ENCODE data around the gene HOXB3. TPM values are rescaled to one million over a fixed set of nuclear protein-coding genes. Genes with fewer than 3 reads are reported as not detected.

The HOXB3 gene
- total RNA-seq, 4 donors from 2014 or later: 10.6 to 30.0 (median 18.0) TPM

DNA sequence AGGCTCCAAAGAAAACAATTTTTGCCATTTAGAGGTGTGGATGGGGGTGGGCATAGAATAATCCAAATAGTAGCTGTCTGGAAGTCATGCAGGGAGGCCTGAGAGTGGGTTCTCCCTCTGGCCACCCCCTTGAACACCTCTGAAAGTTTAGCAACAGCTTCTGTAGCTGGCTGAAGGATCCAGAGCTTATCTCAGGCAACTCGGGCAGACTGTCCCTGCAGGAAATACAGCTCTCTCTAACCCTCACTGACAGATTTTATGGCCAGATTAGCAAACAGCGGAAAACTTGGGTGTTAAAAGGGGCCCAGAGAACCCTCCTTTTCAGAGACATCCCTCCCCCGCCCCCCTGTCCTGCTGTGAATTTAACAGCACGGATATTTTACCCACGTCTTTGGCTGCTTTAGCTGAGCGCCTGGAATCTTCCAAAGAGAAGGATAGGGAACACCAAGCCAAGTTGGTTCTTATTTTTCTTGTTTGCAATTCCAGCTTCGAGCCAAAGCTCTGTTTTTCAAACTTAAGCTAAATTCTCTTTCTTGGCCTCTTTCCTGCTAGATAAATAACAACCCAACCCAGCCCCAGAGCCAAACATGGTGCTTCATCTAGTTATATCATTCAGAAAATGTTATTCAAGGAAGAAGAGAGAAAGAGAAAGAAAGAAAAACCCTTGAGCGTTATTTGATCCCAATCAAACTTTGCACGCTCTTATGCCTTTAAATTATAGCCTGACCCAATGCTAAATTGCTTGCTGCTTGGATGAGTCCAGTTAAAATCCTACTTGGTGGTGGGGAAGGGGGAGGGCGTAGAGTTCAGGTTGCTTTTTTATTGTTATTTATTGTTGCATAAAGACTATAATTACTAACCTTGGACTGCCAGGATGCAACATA, 42.9 kb downstream of the HOXB3 start:
- peak; percentile 75 to 81 for DNase-seq
- Histone ChIP-seq H3K9me3 (no peaks in the 10 kb centered on the region), H3K27me3 (no peaks in the 10 kb centered on the region), H3K27ac (peak overlapping the region; percentile 93 to 97), H3K4me1 (peaks cover 12 to 17% of the 10 kb centered on the region in 2 donors), H3K36me3 (no peaks in the 10 kb centered on the region), H3K4me3 (peak overlapping the region; percentile 0 to 15)
- intact Hi-C loops (cut with DNase I; ENCODE audit: low total_unique reads): no loop called here
- TF ChIP-seq POLR2A (IDR thresholded peaks at IDR 0.05): no peak
- TF ChIP-seq, protein P1, sequence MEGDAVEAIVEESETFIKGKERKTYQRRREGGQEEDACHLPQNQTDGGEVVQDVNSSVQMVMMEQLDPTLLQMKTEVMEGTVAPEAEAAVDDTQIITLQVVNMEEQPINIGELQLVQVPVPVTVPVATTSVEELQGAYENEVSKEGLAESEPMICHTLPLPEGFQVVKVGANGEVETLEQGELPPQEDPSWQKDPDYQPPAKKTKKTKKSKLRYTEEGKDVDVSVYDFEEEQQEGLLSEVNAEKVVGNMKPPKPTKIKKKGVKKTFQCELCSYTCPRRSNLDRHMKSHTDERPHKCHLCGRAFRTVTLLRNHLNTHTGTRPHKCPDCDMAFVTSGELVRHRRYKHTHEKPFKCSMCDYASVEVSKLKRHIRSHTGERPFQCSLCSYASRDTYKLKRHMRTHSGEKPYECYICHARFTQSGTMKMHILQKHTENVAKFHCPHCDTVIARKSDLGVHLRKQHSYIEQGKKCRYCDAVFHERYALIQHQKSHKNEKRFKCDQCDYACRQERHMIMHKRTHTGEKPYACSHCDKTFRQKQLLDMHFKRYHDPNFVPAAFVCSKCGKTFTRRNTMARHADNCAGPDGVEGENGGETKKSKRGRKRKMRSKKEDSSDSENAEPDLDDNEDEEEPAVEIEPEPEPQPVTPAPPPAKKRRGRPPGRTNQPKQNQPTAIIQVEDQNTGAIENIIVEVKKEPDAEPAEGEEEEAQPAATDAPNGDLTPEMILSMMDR (IDR thresholded peaks at IDR 0.05): peak in 1 of 4 experiments; percentile 3

DNA sequence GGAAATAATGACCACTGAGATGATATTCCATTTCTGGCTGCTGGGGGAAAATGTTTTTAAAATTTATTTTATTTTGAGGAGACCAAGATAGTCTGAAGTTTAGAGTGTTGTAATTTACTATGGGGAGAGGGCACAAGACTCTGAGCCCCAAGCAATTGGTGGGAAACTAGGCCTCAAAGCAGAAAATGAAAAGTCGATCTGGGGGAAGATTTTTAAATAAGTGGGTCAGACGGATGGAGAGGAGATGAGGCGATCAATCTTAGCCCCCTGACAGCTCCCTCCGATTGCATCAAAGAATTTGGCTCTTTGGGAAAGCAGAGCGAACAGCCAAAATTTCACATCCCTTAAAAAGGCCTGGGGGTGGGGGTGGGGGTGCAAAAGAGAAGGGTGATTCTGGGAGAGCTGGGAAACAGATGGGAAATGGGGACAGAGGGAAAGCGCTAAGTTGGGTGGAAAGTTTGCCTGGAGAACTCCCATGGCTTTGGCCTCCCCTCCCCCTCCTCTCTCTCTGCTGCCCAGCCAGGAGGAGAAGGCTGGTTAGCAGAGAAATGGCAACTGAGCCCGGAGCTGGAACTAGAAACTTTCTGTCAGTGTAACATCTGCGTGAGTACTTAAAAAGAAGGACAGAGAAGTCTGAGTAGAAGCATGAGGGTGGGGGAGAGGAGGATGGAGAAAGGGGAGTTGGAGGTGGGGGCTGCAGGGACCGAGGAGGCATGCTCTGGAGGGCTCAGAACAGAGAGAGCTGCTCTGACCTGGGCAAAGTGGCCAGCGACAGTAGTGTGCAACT, 43.7 kb downstream of the HOXB3 start:
- Histone ChIP-seq H3K27ac (peak overlapping the region; percentile 93 to 97), H3K4me1 (peaks cover 12 to 17% of the 10 kb centered on the region in 2 donors), H3K36me3 (no peaks in the 10 kb centered on the region), H3K27me3 (no peaks in the 10 kb centered on the region), H3K4me3 (peak overlapping the region in 1 of 2 donors; percentile 15), H3K9me3 (no peaks in the 10 kb centered on the region)
- intact Hi-C loops (cut with DNase I; ENCODE audit: low total_unique reads): no loop called here
- no peak for TF ChIP-seq POLR2A (IDR thresholded peaks at IDR 0.05)
- TF ChIP-seq, protein P1 (IDR thresholded peaks at IDR 0.05): no peak
- DNase-seq: peak in 1 of 2 donors; percentile 62

DNA sequence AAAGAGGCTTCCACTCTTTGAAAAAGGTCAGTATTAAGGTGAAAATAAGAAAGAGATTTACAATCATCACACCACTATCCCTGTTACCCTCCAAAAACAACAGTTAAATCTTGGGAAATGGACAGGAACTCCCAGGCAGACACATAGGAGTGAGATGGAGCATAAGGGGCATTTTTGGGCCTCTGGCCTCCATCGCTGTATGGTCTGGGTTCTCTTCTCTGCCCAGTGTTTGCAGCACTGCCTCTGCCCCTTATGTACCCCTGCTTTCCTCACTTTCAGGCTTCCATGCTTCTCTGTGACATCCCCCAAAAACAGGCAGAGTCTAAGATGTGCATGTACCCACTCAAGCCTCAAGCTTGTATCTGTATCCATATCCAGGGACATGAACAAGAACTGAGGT, 44.5 kb downstream of the HOXB3 start:
- TF ChIP-seq, protein P1 (IDR thresholded peaks at IDR 0.05): no peak
- no peak for TF ChIP-seq POLR2A (IDR thresholded peaks at IDR 0.05)
- intact Hi-C loops (cut with DNase I; ENCODE audit: low total_unique reads): no loop called here
- Histone ChIP-seq H3K27me3 (no peaks in the 10 kb centered on the region), H3K4me1 (peaks cover 12 to 17% of the 10 kb centered on the region in 2 donors), H3K4me3 (no peak overlapping the region), H3K9me3 (no peaks in the 10 kb centered on the region), H3K36me3 (no peaks in the 10 kb centered on the region), H3K27ac (peak overlapping the region; percentile 93 to 97)
- DNase-seq: no peak

DNA sequence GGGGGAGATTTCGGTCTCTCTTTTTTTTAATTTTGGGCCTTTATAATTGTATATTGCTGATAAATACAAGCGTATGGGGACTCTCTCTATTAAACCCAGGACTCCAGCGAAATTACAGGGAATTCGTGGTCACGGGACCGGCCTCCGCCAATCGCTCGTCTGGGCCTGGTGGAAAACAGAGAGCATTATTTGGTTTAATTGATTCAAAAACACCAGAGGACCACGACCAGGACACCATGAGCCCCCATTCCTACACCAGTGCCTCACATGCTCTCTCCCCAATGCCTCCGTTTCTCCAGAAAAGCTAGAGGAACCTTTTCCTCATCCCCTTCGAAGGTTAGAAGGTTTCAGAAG, 45.0 kb downstream of the HOXB3 start, which contains the start of gene HOXB2:
HOXB2 (minus strand) TSS at position 88 of the 354 bp plus-strand sequence. CDS start 198 bp downstream, outside the sequence.
- intact Hi-C loops (cut with DNase I; ENCODE audit: low total_unique reads): no loop called here
- H3K27ac ChIP-seq: peak within 1 kb of the TSS; percentile 93 to 97
- H3K36me3 ChIP-seq: no peaks in the 10 kb centered on the region
- no peak for TF ChIP-seq POLR2A (IDR thresholded peaks at IDR 0.05)
- TF ChIP-seq, protein P1 (IDR thresholded peaks at IDR 0.05): no peak
- peak within 1 kb of the TSS; percentile 55 to 64 for H3K4me3 ChIP-seq
- peak in 1 of 2 donors; percentile 35 for DNase-seq
- H3K9me3 ChIP-seq: no peaks in the 10 kb centered on the region
- H3K27me3 ChIP-seq: no peaks in the 10 kb centered on the region
- H3K4me1 ChIP-seq: peaks cover 12 to 17% of the 10 kb centered on the region in 2 donors
